ENCODE measurements around the gene NUDT3.
A peak's percentile ranks its signal among the peaks of the same experiment; 100 is the strongest.

Gene NUDT3

GRCh38 chr6:34241351-34242215 is 150.9 kb downstream of the NUDT3 start:
- no peak for DNase-seq (ENCODE audit: low read depth in 1 of 2, low spot score in 1 of 2)

GRCh38 chr6:34240329-34241248 is 151.9 kb downstream of the NUDT3 start:
- DNase-seq (ENCODE audit: low read depth in 1 of 2, low spot score in 1 of 2), result no peak

GRCh38 chr6:34239893-34240292 is 152.6 kb downstream of the NUDT3 start:
- no peak for DNase-seq (ENCODE audit: low read depth in 1 of 2, low spot score in 1 of 2)

GRCh38 chr6:34239500-34239825 is 153.0 kb downstream of the NUDT3 start:
- DNase-seq (ENCODE audit: low read depth in 1 of 2, low spot score in 1 of 2), result no peak

- no peak for DNase-seq (ENCODE audit: low read depth in 1 of 2, low spot score in 1 of 2)
These were observed 153.6 kb downstream of the NUDT3 start for GRCh38 chr6:34238585-34239499.

- peak; percentile 57 to 63 for DNase-seq (ENCODE audit: low read depth in 1 of 2, low spot score in 1 of 2)
These were observed 154.5 kb downstream of the NUDT3 start for GRCh38 chr6:34237722-34238584.

GRCh38 chr6:34237316-34237721 is 155.2 kb downstream of the NUDT3 start:
- DNase-seq (ENCODE audit: low read depth in 1 of 2, low spot score in 1 of 2), result no peak

GRCh38 chr6:34236443-34237315 is 155.8 kb downstream of the NUDT3 start, which contains the start of gene HMGA1:
TSS of gene HMGA1 (plus strand) at chr6:34236873. CDS start at chr6:34240781, 3,908 bp downstream.
- peak; percentile 77 to 83 for DNase-seq (ENCODE audit: low read depth in 1 of 2, low spot score in 1 of 2)

- DNase-seq (ENCODE audit: low read depth in 1 of 2, low spot score in 1 of 2), result peak; percentile 47 to 52
These were observed 156.4 kb downstream of the NUDT3 start for GRCh38 chr6:34236131-34236442.

- DNase-seq (ENCODE audit: low read depth in 1 of 2, low spot score in 1 of 2), result peak; percentile 55 to 63
These were observed 156.9 kb downstream of the NUDT3 start for GRCh38 chr6:34235307-34236130.

- DNase-seq (ENCODE audit: low read depth in 1 of 2, low spot score in 1 of 2), result no peak
These were observed 157.7 kb downstream of the NUDT3 start for GRCh38 chr6:34234667-34235306.

- no peak for DNase-seq (ENCODE audit: low read depth in 1 of 2, low spot score in 1 of 2)
These were observed 158.6 kb downstream of the NUDT3 start for GRCh38 chr6:34233867-34234266.

GRCh38 chr6:34232901-34233300 is 159.6 kb downstream of the NUDT3 start:
- no peak for DNase-seq (ENCODE audit: low read depth in 1 of 2, low spot score in 1 of 2)

- no peak for DNase-seq (ENCODE audit: low read depth in 1 of 2, low spot score in 1 of 2)
These were observed 160.7 kb downstream of the NUDT3 start for GRCh38 chr6:34231566-34232336.

- no peak for DNase-seq (ENCODE audit: low read depth in 1 of 2, low spot score in 1 of 2)
These were observed 161.7 kb downstream of the NUDT3 start for GRCh38 chr6:34230653-34231371.

- DNase-seq (ENCODE audit: low read depth in 1 of 2, low spot score in 1 of 2), result no peak
These were observed 162.6 kb downstream of the NUDT3 start for GRCh38 chr6:34229877-34230276.

Measured in activated CD4-positive, alpha-beta T cell treated with anti-CD3 and anti-CD28 coated beads, Interleukin-2, amount 50 U/mL, for 24 hours (primary cell).